ENCODE data around the gene CEP89.
"Not testable (repeated sequence)": the region's sequence is repeated elsewhere in the genome, so short reads cannot be mapped to it uniquely, and the experiment has no call there.

The CEP89 gene

DNA sequence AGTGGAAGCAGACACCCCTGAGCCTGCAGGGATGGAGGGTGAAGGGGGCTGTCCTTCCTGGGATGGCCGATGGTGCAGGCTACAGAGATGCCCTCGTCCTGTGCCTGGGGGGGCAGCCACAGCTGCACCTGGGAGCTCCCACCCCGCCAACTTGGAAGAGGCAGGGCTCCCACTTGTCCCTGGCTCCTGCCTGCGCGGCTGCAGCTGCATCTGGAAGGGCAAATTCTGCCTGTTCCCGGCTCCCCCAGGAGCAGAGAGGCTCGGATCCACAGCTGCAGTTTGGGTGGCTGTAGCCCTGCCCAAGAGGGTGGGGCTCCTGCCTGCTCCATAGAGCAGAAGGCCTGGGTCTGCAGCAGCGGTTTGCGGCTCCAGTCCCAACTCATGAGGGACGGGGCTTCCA is 2.2 kb downstream of the CEP89 start:
- no peak for DNase-seq (ENCODE audit: low read depth in 2 of 3, low spot score in 1 of 3)

DNA sequence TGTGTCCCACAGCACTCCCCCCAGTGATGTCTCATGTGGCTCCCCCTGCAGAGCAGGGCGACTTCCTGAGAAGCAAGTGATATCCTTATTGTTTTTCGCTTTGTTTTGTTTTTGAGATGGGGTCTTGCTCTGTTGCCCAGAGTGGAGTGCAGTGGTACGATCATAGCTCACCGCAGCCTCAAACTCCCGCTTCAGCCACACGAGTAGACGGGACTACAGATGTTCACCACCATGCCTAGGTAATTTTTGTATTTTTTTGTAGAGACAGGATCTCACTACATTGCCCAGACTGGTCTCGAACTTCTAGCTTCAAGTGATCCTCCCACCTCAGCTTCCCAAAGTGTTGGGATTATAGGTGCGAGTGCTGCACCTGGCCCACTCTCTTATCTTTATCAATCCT is 5.0 kb downstream of the CEP89 start:
- no peak for DNase-seq (ENCODE audit: low read depth in 2 of 3, low spot score in 1 of 3)

DNA sequence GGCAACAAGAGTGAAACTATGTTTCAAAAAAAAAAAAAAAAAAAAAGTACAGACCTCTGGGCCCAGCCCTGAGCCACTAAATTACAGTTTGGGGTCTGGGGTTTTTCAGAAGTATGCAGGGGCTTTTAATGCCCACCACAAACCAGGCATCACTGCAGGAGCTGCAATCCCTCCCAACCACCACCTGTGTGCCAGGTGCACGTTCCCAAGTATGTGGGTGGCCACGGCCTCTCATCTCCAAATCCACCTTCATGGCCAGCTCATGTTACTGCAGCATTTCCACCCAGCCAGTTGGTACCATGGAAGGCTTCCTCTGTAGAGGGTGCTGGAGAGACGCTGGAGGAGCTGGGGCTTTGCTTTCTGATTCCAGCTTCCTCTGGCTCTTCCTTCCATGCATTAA is 26.5 kb downstream of the CEP89 start:
- no peak for DNase-seq (ENCODE audit: low read depth in 2 of 3, low spot score in 1 of 3)

DNA sequence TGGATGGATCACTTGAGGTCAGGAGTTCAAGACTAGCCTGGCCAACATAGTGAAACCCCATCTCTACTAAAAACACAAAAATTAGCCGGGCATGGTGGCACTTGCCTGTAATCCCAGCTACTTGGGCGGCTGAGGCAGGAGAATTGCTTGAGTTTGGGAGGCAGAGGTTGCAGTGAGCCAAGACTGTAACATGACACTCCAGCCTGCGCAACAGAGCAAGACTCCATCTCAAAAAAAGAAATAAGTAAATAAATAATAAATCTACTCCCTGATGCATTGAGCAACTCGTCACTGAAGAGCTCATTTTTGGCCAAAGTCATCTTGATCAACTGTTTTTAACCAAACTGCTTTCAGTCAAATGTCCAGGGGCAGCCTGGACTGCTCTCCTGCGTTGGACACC is 30.5 kb downstream of the CEP89 start:
- DNase-seq (ENCODE audit: low read depth in 2 of 3, low spot score in 1 of 3): not testable (repeated sequence)

DNA sequence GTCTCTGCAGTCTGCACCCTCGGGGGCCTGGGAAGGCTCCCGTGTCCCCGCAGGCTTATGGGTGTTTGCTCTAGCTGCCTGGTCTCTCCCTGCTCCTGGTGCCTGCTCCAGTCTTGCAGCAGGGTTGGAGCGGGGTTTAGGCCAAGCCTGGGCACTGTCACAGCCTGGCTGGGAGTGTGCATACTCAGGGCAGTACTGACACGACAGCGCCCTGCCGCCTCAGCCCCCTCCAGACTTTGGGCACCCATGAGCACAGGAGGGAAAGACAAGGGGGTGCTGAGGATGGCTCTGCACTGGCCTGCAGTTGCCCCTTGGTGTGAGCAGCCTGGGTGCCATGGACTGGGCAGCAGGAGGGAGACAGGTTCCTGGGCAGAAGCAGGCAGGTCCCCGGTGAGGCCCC is 35.7 kb downstream of the CEP89 start:
- DNase-seq (ENCODE audit: low read depth in 2 of 3, low spot score in 1 of 3): no peak

DNA sequence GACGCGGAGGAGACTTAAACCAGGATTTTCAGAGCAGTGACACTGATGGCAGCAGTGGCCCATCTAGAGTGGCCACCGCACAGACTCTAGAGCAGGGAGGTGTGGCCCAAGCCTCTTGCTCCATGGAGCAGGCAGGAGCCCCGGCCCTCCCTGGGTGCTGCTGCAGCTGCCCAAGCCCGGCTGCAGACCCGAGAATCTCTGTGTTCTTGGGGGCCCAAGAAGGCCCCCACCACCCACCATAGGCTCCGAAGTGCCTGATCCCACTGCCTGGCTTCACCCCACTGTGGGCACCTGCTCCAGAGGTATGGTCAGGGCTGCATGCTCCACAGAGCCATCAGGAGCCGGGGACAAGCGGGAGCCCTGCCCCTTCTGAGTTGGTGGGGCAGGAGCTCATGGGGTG is 36.1 kb downstream of the CEP89 start:
- DNase-seq (ENCODE audit: low read depth in 2 of 3, low spot score in 1 of 3): no peak

DNA sequence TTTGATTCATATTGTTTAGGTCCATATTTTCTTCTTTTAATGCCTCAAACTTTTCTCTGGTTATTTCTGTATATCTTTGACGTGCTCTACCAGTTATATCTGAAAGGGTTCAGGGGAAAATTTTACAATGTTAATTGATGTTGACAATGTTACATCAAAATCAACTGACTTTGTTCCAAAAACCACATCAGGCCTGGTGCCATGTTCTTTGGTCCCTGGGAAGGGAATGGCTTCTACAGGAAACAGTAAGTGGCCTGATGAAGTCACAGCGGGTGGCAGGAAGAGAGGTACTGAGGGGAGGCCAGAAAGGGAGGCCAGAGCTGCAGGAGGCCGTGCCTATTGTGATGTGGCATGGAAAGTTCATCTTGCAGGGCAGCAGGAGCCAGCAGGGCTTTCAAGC is 38.2 kb downstream of the CEP89 start:
- DNase-seq (ENCODE audit: low read depth in 2 of 3, low spot score in 1 of 3): no peak

DNA sequence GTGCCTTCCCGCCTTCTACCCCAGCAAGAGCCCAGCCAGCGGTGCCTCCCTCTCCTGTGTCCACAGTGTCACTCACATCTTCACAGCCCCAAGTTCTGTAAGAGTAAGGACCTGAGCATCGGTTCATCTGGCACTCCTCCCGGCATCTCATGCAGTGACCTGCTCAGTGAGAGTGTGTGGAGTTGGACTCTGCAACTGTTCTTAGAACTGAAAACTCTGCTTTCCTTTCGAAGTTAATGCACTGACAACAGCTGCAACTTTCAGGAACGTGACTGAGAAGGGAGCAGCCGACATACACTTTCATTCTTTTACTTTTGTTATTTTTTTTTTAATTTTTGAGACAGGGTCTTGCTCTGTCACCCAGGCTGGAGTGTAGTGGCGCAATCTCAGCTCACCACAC is 41.2 kb downstream of the CEP89 start:
- no peak for DNase-seq (ENCODE audit: low read depth in 2 of 3, low spot score in 1 of 3)

DNA sequence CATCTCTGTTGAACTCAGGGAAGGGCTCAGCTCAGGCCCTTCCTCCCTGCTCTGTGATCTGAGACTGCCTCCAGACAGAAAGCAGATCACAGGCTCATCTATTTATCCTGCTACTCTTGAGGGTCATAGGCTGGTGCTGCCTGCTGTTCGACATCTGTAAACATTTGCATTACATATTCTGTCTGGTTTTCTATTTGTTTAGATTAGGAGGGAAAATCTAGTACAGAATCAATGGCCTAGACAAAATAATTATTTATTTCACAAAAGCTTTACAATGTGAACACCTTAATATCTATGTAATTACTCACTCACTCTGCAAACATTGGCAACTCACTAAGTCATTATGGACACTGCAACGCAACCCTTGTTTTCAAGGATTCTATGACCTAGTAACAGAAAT is 43.0 kb downstream of the CEP89 start:
- no peak for DNase-seq (ENCODE audit: low read depth in 2 of 3, low spot score in 1 of 3)

DNA sequence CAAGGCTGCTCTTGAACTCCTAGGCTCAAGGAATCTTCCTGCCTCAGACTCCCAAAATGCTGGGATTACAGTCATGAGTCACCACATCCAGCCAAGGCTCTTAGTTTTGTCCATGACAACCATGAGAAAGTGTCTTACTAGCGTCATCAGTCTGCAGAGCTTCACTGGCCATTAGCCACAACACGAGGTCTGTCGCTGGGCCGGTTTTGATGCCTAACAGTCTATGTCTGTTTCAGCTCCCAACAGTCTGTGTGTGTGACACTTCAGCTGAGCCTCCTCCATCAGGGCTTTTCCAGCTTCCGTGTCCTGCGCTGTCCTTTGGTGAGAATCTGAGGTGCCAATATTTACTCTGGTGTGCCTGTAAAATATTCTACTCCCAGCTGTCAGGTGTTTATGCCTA is 47.6 kb downstream of the CEP89 start:
- DNase-seq (ENCODE audit: low read depth in 2 of 3, low spot score in 1 of 3): no peak

DNA sequence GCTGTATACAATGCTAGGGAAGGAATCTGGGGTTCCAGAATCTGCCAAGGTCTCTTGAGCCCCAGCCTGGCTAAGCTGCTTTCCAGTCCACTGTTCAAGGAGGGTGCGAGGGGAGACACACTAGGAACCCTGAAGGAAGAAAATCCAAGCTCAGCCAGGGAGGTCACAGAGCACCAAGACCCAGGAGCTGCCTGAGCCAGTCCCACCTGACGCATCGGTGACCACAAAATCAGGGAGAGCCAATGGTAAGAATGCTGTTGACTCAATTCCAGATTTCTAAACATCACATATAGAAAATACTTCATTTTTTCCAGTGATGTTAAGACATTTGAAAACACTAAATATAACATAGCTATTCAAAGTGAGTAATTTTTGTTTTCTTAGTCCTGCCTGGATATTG is 50.1 kb downstream of the CEP89 start:
- peak; percentile 1 to 10 (median 3) for DNase-seq (ENCODE audit: low read depth in 2 of 3, low spot score in 1 of 3)

DNA sequence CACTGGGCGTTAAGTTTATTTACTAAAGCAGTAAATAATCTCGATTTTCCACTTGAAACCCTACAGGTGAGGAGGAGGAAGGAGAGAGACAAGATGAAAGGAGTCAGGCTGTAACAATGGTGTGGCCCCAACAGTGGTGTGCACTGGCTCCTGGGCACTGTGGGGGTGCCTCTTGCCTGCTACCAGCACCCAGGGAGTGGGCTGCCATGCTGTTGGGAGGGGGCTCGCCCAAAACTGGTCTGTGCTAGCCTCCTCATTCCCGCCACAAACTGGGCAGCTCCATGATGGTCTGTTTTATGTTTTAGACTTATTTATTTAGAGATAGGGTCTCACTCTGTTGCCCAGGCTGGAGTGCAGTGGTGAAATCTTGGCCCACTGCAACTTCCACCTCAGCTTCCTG is 52.4 kb downstream of the CEP89 start:
- no peak for DNase-seq (ENCODE audit: low read depth in 2 of 3, low spot score in 1 of 3)

DNA sequence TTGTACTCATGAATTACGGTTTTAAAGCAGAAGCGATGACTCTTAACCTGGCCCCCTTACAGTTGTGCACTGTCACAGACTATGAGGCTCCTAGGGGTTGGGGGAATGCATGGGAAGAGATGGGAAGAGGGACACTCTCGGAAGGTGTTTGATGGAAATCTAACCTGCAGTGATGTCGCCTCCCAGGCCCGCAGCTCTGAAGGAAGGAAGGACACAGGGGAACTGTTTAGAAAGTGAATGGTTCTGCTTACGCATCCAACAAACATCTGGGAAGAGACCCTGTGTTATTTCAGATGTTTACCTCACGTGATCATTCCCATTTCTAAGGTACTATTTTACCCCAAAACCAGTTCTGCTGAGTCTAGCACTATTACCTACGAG is 54.2 kb downstream of the CEP89 start:
- no peak for DNase-seq (ENCODE audit: low read depth in 2 of 3, low spot score in 1 of 3)

DNA sequence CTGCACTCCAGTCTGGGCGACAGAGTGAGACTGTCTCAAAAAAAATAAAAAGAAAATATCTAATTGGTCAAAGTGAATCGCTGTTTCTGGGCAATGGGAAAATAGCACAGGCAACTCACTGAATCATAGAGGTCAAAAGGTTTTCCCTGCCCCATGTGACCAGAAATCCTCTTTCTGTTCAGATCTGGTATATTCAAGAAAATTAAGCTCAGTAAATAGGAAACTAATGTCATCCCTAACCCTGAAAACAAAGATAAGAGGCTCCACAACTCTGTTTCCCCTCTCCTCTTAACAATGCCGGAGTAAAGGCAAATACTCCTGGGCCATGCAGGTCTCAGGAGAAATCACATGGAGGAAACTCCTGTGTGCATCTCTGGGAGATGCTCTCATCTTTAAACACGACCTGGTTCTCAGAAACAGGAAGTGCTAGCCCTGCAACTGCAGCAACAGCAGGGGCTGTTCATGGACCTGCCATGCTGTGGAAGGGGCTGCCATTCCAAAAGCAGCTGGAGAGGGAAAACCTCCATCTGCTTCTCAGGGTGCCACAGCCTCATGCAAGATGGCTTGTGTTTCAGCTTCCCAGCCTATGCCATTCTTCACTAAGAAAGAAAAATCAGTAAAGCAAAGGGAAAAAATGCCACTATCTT is 54.7 kb downstream of the CEP89 start:
- no peak for DNase-seq (ENCODE audit: low read depth in 2 of 3, low spot score in 1 of 3)

DNA sequence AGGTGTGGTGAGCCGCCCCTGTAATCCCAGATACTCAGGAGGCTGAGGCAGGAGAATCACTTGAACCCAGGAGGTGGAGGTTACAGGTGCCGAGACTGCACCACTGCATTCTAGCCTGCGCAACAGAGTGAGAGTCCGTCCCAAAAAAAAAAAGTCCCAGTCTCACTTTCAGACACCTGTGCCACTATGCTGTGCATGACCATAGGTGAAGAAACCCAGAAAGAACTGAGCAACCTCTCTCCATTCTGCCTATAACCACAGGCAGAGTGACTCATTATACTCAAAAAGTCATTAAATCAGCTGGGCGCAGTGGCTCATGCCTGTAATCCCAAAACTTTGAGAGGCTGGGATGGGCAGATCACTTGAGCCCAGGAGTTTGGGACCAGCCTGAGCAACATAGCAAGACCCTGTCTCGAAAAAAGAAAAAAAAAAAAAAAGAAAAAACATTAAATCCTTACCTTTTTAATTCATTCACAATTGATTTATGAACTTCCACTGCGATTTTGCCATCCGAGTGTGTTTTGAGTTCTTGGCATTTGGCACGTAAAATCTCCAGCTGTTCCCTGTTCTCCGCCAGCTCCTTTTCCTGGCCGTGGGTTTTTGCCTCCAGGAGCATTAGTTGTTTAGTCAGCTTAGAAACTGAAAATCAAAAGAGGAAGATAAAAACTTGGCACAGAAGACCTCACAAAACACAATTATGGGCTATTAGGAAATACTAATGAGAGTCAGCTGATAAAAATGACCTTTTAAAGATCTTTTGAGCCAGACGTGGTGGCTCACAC is 56.7 kb downstream of the CEP89 start:
- no peak for DNase-seq (ENCODE audit: low read depth in 2 of 3, low spot score in 1 of 3)

DNA sequence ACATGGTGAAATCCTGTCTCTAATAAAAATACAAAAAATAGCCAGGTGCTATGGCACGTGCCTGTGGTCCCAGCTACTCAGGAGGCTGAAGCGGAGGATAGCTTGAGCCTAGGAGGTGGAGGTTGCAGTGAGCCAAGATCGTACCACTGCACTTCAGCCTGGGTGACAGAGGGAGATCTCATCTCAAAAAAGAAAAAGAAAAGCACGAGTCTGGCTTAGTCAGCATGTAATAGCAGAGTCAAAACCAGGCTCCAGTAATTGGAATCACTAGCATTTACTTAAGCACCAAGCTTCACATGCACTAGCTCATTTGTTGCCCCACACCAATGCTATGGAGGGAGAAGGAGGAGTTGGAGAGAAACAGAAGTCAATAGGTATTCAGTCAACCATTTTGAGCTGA is 60.3 kb downstream of the CEP89 start:
- no peak for DNase-seq (ENCODE audit: low read depth in 2 of 3, low spot score in 1 of 3)

DNA sequence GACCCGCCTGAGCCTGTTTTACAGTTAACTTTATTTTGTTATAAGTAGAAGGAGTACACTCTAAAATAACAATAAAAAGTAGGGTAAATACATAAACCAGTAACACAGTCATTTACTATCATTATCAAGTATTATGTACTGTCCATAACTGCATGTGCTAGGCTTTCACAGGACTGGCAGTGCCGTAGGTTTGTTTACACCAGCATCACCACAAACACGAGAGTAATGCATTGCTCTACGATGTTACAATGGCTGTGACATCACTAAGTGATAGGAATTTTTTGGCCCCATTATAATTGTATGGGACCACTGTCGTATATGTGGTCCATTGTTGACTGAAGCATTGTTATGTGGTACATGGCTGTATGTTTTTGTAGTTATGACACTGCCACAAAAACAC is 60.9 kb downstream of the CEP89 start:
- DNase-seq (ENCODE audit: low read depth in 2 of 3, low spot score in 1 of 3): no peak

DNA sequence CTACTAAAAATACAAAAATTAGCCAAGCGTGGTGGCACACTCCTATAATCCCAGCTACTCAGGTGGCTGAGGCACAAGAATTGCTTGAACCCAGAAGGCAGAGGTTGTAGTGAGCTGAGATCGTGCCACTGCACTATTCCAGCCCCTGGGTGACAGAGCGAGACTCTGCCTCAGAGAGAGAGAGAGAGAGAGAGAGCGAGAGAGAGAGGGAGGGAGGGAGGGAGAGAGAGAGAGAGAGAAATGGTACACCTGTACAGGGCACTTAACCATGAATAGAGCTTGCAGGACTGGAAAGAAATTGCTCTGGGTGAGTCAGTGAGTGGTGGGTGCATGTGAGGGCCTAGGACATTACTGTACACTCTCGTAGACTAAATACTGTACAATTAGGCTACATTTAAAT is 61.7 kb downstream of the CEP89 start:
- DNase-seq (ENCODE audit: low read depth in 2 of 3, low spot score in 1 of 3): no peak

DNA sequence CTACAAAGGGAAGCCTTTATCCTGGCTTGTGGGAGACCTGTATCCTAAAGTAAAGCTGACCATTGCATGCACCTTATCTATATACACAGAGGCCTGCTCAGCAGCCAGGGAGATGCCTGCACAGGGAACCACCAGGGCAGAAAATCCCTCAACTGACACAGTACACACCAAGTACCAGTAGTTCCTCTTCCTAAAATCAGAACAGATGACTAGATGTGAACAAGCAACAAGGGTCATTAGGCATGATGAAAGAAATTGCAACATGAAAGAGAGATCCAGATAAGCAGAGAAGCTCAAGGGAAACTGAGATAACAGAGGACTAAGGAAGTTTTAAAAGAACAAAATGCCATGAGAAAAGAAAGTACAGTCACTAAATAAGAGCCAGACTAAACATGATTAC is 62.5 kb downstream of the CEP89 start:
- no peak for DNase-seq (ENCODE audit: low read depth in 2 of 3, low spot score in 1 of 3)

DNA sequence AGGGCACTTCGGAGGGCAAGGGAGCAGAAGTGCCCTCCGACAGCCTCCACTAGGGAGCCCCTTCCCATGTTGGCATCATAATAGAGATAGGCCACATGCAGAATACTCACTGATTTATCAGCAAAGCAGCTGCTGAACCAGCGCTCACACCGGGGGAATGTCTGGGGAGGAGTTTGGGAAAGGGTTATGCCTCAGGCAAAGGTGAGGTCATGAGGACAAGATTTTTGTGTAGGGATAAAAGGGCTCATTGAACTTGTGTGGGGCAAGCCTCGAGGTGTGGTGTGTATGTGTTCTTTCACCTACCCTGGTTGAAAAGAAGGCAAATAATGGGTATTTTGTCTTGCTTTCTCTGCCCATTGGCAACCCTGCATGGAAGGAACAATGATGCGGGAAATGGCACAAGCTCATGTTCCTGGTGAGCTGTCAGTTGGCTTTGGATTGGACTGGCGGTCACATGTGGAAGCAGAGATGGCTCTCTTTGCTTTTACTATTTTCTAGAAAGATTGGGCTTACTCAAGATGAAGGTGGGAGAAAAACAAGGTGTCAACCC is 63.0 kb downstream of the CEP89 start:
- DNase-seq (ENCODE audit: low read depth in 2 of 3, low spot score in 1 of 3): no peak

DNA sequence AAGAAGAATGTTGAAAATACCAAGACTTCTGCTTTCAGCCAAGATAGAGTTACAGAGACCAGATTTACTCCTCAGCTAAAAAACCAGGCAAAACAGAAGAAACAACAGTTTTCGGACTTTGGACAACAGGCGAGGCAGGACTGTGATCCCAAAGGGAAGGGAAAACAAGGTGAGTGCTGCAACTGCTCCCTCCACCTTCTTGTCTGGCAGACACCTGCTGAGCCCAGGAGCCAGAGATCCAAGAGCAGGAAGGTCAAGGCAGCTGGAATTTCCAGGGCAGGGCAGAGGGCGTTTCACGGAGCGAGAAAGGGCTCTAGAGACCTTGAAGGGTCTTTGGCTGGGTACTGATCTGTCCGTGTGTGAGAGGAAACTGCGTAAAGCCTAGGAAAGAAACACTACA is 69.3 kb downstream of the CEP89 start:
- DNase-seq (ENCODE audit: low read depth in 2 of 3, low spot score in 1 of 3): no peak

DNA sequence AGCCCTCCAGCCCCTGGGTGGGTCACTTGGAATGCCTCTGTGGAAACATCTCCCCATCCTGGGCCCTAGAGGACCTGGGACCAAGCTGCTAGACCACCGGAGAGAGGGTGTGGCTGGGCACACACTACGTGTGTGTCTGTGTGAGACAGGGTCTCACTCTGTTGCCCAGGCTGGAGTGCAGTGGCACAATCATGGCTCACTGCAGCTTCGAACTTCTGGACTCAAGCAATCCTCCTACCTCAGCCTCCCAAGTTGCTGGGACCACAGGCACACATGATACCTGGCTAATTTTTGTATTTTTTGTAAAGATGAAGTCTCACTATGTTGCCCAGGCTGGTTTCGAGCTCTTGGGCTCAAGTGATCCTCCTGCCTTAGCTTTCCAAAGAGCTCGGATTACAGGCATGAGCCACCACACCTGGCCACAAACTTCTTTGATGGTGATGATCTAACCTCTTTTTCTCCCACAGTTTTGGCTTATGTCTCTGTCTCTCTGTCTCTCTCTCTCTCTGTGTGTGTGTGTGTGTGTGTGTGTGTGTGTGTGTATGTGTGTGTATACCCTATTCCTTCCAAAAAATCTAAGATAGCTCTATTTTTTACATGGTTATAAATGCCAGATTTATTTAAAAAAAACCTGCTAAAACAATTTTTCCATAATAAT is 70.1 kb downstream of the CEP89 start:
- no peak for DNase-seq (ENCODE audit: low read depth in 2 of 3, low spot score in 1 of 3)
